GM12892 (cell line): ENCODE data around the gene GPC5.

Experiments
- DNase-seq: peaks from one replicate; pipeline ENCODE4 v3.0.0; 2011; ENCODE audit not compliant: insufficient read length
- FAIRE-seq: peaks from 2 replicates; lab custom pipeline; 2011; peaks lifted over from hg19 to GRCh38; lab: Jason Lieb, UNC
- POLR2A ChIP-seq: IDR thresholded peaks from 2 replicates; pipeline ENCODE4 v1.6.1; 2011; ENCODE audit warnings: low read depth, low read length, control low read depth
- POLR2AphosphoS5 ChIP-seq: IDR thresholded peaks from 2 replicates; pipeline ENCODE4 v1.6.1; 2011; ENCODE audit warnings: low read depth, low read length, control low read depth
- TAF1 ChIP-seq: IDR thresholded peaks from 2 replicates; pipeline ENCODE4 v1.6.1; 2011; ENCODE audit warnings: low read depth, mild to moderate bottlenecking, control low read depth, low read length, borderline replicate concordance

The GPC5 gene

DNA sequence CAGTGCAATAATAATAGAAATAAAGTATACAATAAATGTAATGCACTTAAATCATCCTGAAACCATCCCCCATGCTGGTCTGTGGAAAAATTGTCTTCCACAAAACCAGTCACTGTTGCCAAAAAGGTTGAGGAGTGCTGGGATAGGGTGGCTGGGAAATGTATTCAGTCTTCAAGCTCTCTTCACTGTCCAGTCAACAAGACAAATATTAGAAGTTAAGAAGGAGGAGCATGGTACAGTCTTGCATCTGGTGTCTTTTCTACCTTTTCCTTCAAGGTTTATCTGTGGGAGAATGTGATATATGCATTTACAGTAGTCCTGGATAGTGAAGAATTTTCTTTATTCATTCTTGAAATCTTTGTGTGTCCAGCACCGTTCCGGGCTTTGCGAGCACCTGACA lies 203.4 kb downstream of the GPC5 start:
- no peak for DNase-seq
- no peak for FAIRE-seq
- no peak for TF ChIP-seq POLR2AphosphoS5
- TF ChIP-seq POLR2A: no peak
- no peak for TF ChIP-seq TAF1

DNA sequence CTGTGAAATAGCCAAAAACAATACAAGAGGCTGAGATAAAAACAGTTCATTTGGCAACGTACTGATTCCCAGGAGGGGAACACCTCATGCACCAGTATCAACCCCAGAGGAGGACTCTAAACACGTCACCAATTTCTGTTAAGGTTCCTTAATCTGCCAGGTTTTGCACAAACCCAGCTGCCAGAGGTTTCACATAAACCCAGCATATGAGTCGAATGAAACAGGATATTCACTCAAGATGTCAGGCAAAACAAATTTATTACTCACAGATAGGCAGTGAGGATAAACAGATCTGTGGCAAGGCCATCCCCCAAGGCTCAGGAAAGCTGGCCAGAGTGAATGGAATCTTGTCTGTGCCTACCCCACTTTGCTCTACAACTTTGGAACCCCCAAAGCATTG lies 210.9 kb downstream of the GPC5 start:
- DNase-seq (no peak), FAIRE-seq (peak; percentile 27)
- TF ChIP-seq POLR2AphosphoS5 (no peak), POLR2A (no peak), TAF1 (no peak)

DNA sequence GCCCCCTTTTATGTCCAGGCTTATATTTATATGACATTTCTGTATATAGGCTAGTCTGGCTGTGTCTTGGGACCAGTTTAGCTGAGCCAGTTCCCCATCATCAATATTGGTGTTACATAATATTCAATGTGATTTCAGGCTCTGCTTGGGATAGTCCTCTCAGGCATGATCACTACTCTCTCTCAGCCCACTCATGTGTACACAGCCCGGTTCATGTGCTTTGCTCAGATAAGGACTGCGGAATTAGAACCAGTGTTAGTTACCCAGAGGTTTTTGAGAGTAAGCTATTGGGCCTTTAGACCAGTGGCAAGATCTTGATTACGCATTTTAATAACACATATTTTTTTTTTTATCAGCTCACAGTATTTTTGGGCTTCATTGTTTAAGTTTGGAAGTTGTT lies 219.9 kb downstream of the GPC5 start:
- TF ChIP-seq TAF1: no peak
- no peak for TF ChIP-seq POLR2AphosphoS5
- TF ChIP-seq POLR2A: no peak
- DNase-seq (no peak), FAIRE-seq (no peak)

DNA sequence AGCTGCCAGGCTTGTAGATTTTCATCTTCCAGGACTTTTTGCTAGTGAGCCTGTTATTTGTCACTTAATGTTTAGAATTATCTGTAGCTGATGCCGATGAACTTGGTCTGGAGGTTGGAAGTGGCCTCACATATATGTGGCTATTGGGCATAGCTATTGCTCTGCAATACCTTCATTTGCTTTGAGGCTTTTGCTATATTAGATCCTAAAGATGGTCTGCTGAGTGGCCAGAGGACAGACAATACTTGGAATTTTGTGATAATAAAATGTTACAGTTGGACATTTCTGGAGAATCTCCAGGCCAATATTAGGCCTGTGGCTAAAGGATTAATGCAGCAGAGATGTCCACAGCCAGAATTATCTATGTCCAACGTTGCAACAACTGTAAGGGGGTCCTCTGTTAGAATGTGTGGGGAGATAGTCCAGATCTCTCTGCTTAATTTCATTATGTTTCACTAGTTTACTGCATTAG lies 222.3 kb downstream of the GPC5 start:
- TF ChIP-seq TAF1 (no peak), POLR2AphosphoS5 (no peak)
- FAIRE-seq (no peak), DNase-seq (no peak)

DNA sequence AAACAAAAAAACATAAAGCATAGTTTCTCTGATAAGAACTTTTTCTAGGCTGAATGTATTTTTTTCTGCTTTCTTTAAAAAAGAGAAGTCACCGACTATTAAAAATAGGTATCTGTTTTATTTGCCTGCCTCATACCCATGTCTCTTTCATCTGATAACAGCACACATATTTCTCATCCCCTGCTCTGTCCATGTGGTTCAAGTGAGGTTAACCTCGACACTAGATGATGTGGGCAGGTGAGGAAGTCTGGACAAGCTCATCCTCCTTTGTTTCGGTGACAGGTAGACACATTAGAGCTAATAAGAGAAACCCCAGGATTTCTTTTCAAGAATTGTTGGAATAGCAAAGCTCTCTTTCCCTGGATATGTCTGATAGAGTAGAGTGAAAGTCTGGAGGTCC lies 222.7 kb downstream of the GPC5 start:
- DNase-seq: no peak
- FAIRE-seq: no peak
- TF ChIP-seq POLR2A (no peak), TAF1 (no peak), POLR2AphosphoS5 (no peak)

DNA sequence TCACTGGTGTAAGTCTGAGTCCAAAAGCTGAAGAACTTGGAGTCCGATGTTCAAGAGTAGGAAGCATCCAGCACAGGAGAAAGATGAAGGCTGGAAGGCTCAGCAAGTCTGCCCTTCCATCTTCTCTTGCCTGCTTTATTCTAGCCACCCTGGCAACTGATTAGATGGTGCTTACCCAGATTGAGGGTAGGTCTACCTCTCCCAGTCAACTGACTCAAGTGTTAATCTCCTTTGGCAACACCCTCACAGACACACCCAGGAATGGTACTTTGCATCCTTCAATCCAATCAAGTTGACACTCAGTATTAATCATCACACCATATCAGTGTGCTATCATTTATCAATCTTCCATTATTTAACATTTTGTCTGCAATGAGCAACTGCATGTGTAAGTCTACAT lies 223.5 kb downstream of the GPC5 start:
- DNase-seq (no peak), FAIRE-seq (no peak)
- TF ChIP-seq TAF1 (no peak), POLR2A (no peak), POLR2AphosphoS5 (no peak)

DNA sequence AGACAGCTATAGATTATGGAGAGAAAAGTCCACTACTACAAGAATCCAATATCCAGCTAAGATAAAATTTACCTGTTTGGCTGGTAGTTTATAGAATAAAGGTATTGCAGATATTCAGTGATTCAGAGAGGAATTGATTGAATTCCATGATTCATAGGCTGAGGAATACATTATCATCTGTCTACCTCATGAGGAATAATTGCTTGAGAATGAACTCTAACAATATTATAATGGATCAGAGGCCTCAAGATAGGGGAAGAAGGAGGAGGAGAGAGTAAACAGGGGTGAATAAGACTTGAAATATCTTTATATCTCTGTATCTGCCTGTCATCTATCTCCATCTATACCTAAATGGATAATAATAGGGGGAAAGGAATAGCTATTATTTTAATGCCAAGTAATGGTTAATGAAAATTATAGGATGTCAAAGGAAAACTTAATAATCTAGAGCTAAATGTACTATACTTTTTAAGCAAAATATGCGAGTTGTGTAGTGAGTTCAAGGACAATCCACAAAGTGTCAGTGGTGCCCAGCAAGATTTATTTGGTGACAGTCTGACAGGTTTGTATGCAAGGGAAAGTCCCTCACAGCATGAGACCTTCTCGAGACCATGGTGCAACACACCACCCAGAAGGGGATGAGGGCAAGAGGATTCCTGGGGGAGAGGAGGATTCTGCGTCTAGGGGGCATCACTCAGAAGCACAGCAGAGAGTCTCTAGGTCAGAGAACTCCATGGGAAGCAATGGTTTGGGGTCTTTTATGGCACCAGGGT lies 224.5 kb downstream of the GPC5 start:
- DNase-seq (no peak), FAIRE-seq (no peak)
- no peak for TF ChIP-seq POLR2A
- TF ChIP-seq TAF1: no peak
- no peak for TF ChIP-seq POLR2AphosphoS5

DNA sequence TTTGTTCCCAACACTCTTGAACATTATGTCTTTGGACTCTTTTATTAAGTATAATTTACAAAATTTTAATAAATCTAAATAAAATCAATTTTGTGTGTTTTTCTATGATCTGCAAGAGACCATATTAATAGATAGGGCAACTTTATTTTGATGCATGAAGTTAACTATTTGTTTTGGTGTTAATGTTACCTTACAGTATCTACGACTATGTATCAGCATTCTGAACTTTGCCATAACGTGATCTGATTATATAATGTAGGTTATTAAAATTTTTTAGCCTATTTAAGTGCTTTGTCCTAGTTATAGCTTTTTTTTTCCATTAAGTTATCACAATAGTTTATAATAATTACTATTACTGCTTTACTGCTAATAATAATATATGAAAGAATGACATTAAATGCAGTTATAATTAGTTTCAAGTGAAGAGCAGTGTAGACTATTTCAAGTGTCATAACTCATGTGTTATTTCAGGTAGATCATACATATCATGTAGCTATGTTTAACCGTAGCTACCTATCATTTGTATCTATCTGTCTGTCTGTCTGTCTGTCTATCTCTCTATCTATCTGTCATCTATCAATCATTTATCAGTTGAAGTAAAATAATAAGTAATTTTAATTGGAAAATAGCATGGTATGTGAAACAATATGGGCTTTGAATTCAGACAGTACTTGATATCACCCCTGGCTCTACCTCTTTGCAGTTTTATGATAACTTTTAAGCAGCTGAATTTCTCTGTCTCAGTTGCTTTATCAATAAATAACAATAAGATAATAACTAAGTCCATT lies 229.7 kb downstream of the GPC5 start:
- TF ChIP-seq POLR2A (no peak), TAF1 (no peak), POLR2AphosphoS5 (no peak)
- FAIRE-seq (no peak), DNase-seq (no peak)

DNA sequence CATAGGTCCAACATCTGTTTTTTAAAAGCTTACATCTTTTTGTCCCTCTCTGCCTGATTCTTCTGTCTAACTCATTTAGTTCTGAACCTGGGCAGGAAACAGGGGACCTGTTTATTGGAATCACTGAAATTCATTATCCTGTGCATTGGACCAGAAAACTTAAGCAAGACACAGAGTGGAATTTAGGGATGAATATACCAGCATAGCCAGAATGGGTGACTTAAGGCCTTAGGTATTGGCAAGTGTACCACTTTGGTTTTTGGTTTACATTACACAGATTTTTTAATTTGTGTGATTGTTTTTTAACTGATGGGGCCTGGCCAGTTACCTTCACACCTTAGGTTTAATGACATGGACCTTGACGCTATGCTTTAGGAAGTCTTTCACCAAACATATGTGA lies 232.5 kb downstream of the GPC5 start:
- no peak for FAIRE-seq
- TF ChIP-seq POLR2A: no peak
- TF ChIP-seq POLR2AphosphoS5: no peak
- no peak for TF ChIP-seq TAF1
- DNase-seq: no peak

DNA sequence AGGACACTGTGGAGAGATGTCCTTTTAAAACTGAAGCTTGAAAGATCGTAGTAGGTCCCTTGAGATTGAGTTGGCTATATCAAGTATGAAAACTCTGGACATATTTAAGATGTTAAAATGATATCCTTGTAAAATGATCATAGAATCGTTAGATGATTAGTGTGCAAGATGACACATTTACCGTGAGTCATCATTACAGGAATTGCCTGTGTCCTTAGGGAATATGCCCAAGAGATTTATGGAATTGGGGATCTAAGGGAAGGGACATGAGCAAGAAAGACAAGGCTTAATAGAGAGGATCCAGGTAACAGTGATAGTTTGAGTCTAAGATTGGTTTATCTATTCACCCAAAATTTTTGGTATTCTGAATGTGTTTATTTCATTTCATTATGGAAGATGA lies 233.7 kb downstream of the GPC5 start:
- DNase-seq: no peak
- TF ChIP-seq POLR2AphosphoS5 (no peak), TAF1 (no peak), POLR2A (no peak)
- FAIRE-seq: no peak

DNA sequence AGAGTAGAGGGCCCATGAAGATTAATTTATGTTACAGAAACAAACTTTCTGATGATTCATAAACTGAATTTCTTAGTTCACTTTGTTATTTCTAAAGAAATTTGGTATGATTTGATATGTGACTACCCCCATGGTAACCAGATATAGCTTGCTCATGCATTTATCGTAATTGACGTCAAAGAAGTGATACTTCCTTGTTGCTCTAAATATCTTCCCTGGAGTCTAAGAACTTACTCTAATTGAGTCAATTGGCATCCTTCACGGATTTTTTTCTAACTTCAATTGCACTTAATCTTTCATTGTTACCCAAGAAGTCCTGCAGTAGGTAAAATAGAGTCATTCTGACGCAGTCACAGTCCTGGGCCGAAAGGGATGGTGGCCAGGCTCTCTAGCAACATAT lies 240.9 kb downstream of the GPC5 start:
- TF ChIP-seq POLR2A (no peak), TAF1 (no peak), POLR2AphosphoS5 (no peak)
- FAIRE-seq: no peak
- DNase-seq: no peak

DNA sequence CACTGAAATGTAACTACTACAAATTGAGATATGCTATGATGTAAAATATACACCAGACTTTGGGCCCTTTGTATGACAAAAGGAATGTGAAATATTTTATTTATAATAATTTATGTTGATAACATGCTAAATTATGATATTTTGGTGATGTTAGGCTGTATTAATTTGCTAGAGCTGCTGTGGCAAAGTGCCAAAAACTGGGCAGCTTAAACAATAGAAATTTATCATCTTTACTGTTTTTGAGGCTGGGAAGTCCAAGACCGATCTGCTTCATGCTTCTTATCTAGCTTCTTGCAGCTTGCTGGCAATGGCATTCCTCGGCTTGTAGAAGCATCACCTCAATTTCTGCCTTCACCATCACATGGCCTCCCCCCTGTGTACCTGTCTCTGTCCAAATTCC lies 245.0 kb downstream of the GPC5 start:
- no peak for FAIRE-seq
- DNase-seq: no peak
- TF ChIP-seq TAF1: no peak
- no peak for TF ChIP-seq POLR2AphosphoS5
- no peak for TF ChIP-seq POLR2A
